ENCODE results near the gene TREX2. TPM values are rescaled to one million over a fixed set of nuclear protein-coding genes. Genes with fewer than 3 reads are reported as not detected.

The TREX2 gene
- total and polyA plus RNA-seq, 7 donors, result 0.16 to 3.6 (median 1.7) TPM; not detected in 3

GRCh38 chrX:153490217-153490930 is 44.5 kb upstream of the TREX2 start:
- WGBS, 2 donors, result 88 to 95% methylated on average over 20 of the region's 20 CpGs
- intact Hi-C loops (cut with DNase I), result no loop called here
- Histone ChIP-seq H3K4me3 (no peak overlapping the region), H3K36me3 (no peaks in the 10 kb centered on the region), H3K27ac (no peak overlapping the region), H3K9me3 (no peaks in the 10 kb centered on the region), H3K4me1 (no peaks in the 10 kb centered on the region), H3K27me3 (no peaks in the 10 kb centered on the region)
- TF ChIP-seq CTCF (IDR thresholded peaks at IDR 0.05), result no peak
- no peak for TF ChIP-seq EP300 (IDR thresholded peaks at IDR 0.05)
- TF ChIP-seq POLR2AphosphoS5 (IDR thresholded peaks at IDR 0.05), result no peak
- TF ChIP-seq POLR2A (IDR thresholded peaks at IDR 0.05), result no peak
- DNase-seq, result no peak

- peak overlapping the region in 1 of 4 donors; percentile 21 for H3K27ac ChIP-seq
- H3K9me3 ChIP-seq, result no peaks in the 10 kb centered on the region
- no peaks in the 10 kb centered on the region for H3K36me3 ChIP-seq
- TF ChIP-seq EP300 (IDR thresholded peaks at IDR 0.05) (no peak), CTCF (IDR thresholded peaks at IDR 0.05) (no peak)
- no peak overlapping the region for H3K4me3 ChIP-seq
- intact Hi-C loops (cut with DNase I), result no loop called here
- WGBS, 2 donors, result 23 to 55% methylated on average over 27 of the region's 27 CpGs
- H3K4me1 ChIP-seq, result no peaks in the 10 kb centered on the region
- no peaks in the 10 kb centered on the region for H3K27me3 ChIP-seq
- DNase-seq, result no peak
Observed at GRCh38 chrX:153488231-153488914, 42.5 kb upstream of the TREX2 start.

DNA sequence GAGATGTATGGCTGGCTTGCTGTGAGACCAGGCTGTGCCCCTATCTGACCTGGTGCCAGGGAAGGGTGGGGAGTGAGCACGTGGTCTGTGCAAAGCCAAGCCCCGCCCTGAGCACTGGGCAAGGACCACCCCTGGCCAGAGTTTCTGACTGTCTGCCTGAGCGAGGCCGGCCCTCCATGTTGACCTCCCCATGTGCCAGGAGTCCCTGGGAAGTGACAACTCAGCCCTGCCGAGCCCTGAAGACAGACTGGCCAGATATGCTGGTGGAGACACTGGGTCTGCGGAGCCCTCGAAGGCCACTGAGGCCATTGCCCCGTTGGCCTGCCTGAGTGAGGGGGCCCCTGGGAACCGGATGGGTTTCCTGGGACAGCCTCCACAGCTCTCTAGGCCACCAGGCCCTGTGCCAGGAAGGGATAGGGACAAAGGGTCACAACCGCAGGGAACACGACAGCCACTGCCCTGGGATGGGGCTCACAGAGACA is 41.8 kb upstream of the TREX2 start:
- TF ChIP-seq POLR2A (IDR thresholded peaks at IDR 0.05) (no peak), CTCF (IDR thresholded peaks at IDR 0.05) (no peak), POLR2AphosphoS5 (IDR thresholded peaks at IDR 0.05) (no peak), EP300 (IDR thresholded peaks at IDR 0.05) (no peak)
- intact Hi-C loops (cut with DNase I), result no loop called here

DNA sequence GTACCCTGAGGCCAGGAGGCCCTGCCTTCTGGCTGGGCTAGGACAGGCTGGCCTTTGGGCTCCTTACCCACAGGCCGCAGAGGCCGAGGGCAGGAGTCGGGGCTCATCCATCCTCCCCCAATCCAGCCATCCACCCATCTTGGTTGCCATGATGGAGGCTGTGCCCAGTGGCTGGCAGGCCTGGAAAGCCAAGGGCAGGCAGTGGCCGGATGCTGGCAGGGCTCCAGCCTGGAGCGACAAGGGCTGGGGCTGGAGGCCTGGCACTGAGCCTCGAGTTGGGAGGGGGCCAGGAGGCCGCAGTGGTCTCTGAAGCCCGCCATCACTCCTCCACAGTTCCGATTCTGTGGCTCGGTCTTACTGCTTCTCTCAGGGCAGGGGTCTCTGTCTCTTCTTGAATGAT is 40.3 kb upstream of the TREX2 start:
- intact Hi-C loops (cut with DNase I), result no loop called here
- Histone ChIP-seq H3K27ac (no peak overlapping the region), H3K4me3 (no peak overlapping the region), H3K27me3 (no peaks in the 10 kb centered on the region), H3K4me1 (no peaks in the 10 kb centered on the region), H3K36me3 (no peaks in the 10 kb centered on the region), H3K9me3 (no peaks in the 10 kb centered on the region)
- WGBS, 2 donors, result 83 to 89% methylated on average over 10 of the region's 10 CpGs
- TF ChIP-seq EP300 (IDR thresholded peaks at IDR 0.05), result no peak
- no peak for TF ChIP-seq POLR2A (IDR thresholded peaks at IDR 0.05)
- TF ChIP-seq POLR2AphosphoS5 (IDR thresholded peaks at IDR 0.05), result no peak
- DNase-seq, result no peak

More for the DNA sequence above, 41.8 kb upstream of the TREX2 start:
- WGBS, 2 donors, result 56 to 68% methylated on average over 11 of the region's 11 CpGs
- no peaks in the 10 kb centered on the region for H3K27me3 ChIP-seq
- H3K27ac ChIP-seq, result no peak overlapping the region
- no peaks in the 10 kb centered on the region for H3K4me1 ChIP-seq
- H3K9me3 ChIP-seq, result no peaks in the 10 kb centered on the region
- no peak for DNase-seq
- no peaks in the 10 kb centered on the region for H3K36me3 ChIP-seq
- no peak overlapping the region for H3K4me3 ChIP-seq

GRCh38 chrX:153485396-153486080 is 39.7 kb upstream of the TREX2 start:
- Histone ChIP-seq H3K4me3 (no peak overlapping the region), H3K27ac (no peak overlapping the region), H3K9me3 (no peaks in the 10 kb centered on the region), H3K36me3 (no peaks in the 10 kb centered on the region), H3K27me3 (no peaks in the 10 kb centered on the region), H3K4me1 (no peaks in the 10 kb centered on the region)
- intact Hi-C loops (cut with DNase I), result no loop called here
- WGBS, 2 donors, result 61 to 86% methylated on average over 30 of the region's 30 CpGs
- DNase-seq, result no peak
- TF ChIP-seq POLR2A (IDR thresholded peaks at IDR 0.05), result no peak
- no peak for TF ChIP-seq EP300 (IDR thresholded peaks at IDR 0.05)
- no peak for TF ChIP-seq CTCF (IDR thresholded peaks at IDR 0.05)
- no peak for TF ChIP-seq POLR2AphosphoS5 (IDR thresholded peaks at IDR 0.05)
